HG03039 (cell line): ENCODE results near the gene MLLT1.
"Not testable (repeated sequence)": the region's sequence is repeated elsewhere in the genome, so short reads cannot be mapped to it uniquely, and the experiment has no call there.

Experiments used
- ATAC-seq: cut with Tn5 transposase; IDR thresholded peaks from one replicate; pipeline ENCODE4 v1.9.1; 2021; ENCODE audit warnings: mild to moderate bottlenecking, moderate library complexity; ENCODE audit not compliant: unreplicated experiment

MLLT1 gene, protein sequence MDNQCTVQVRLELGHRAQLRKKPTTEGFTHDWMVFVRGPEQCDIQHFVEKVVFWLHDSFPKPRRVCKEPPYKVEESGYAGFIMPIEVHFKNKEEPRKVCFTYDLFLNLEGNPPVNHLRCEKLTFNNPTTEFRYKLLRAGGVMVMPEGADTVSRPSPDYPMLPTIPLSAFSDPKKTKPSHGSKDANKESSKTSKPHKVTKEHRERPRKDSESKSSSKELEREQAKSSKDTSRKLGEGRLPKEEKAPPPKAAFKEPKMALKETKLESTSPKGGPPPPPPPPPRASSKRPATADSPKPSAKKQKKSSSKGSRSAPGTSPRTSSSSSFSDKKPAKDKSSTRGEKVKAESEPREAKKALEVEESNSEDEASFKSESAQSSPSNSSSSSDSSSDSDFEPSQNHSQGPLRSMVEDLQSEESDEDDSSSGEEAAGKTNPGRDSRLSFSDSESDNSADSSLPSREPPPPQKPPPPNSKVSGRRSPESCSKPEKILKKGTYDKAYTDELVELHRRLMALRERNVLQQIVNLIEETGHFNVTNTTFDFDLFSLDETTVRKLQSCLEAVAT

DNA sequence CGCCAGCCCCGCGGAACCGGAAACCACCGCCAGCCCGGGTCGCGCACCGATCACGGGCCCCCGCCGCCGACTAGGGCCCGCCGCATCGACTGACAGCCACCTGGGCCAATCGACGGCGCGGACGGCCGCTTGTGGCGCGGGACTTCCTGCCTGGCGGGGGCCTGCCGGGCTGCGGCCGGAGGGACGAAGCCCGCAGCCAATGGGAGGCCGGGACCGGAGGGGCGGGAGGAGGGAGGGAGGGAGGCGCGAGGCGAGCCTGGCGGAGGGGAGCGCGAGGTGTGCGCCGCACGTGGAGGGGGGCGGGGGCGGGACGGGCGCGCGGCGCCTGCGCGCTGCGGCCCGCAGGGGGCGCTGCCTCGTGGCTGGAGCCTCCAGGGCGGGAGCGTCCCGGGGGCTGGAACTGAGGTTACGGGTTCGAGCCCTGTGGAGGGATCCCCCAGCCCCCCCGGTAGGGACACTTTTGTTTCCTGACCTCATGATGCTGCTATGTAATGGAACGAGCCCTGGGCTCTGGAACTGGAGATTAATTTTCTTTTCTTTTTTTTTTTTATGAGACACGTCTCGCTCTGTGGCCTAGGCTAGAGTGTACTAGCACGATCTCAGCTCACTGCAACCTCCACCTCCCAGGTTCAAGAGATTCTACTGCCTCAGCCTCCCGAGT is at the start of gene MLLT1:
MLLT1 (minus strand) TSS at position 45 of the 661 bp plus-strand sequence. CDS start 191 bp downstream, outside the sequence.
- peak; percentile 88 for ATAC-seq

DNA sequence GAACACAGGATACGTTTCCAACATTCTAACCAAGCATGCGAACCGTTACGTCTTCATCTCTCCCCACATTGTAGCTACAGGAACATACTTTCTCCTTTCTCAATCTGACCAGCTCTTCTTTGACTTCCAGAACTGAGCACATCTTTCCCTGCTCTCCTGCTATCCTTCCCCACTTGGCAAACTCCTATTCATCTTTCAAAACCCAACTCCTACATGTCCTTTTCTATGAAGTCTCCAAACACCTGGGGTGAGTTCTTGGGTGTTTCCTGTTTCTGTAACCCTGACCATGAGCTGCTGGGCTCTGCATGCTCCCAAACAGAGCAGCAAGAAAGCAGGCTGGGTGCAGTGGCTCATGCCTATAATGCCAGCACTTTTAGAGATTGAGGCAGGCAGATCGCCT is 47.0 kb upstream of the MLLT1 start:
- ATAC-seq: no peak

DNA sequence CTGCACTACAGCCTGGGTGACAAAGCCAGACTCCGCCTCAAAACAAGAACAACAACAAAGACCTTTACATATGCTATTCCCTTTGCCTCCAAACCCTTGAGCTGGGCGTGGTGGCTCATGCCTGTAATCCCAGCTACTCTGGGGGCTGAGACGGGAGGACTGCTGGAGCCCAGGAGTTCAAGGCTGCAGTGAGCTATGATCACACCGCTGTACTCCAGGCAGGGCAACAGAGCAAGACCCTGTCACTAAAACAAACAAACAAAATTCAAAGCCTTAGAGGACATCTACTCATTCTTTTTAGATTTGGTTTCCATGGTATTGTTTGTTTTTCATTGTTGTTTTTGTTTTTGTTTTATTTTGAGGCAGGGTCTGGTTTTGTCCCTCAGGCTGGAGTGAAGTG is 45.8 kb upstream of the MLLT1 start:
- ATAC-seq: no peak

DNA sequence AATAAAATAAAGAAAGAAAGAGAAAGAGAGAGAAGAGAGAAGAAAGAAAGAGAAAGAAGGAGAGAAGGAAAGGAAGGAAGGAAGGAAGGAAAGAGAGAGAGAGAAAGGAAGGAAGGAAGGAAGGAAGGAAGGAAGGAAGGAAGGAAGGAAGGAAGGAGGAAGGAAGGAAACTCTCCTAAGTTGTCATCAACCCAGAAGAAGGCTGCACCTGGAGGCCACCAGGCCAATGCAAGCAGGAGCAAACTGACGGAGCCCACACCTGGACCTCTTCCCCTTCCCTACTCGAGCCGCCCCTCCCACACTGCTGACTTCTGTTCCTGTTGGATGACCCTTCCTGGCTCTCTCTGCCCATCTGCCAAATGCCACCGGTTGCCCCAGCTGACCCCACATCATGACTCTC is 45.0 kb upstream of the MLLT1 start:
- ATAC-seq: no peak

DNA sequence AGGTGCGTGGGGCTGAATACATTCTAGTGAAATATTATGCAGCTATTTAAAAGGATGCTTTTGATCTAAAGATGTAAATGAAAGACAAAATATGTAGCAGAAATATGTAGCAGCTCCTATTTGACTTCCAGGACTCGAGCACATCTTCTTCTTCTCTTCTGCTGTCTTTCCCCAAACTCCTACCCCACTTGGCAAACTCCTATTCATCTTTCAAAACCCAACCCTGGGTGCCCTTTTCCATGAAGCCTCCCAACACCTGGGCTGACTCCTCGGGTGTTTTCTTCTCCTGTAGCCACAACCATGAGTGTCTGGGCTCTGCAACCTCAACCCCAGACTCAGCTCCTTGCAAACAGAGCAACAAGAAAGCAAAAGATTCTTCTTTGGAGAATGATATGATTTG is 42.5 kb upstream of the MLLT1 start:
- ATAC-seq: no peak

DNA sequence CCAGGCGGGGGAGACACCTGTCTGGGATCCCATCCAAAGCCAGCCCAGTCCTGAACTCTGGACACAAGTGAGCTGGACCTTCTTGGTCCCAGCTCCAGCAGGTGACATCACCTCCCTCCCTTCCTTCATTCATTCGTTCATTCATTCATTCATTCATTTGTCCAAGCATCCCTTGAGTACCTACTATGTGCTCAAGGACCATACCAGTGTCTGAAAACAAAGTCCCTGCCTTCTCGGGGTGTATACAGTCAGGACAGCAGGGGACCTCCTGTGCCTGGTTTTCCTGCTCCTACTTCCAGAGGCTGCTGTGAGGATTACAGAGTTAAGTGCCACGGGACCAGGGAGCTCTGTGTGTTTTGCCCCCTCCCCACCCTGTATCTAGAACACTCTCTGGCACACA is 39.6 kb upstream of the MLLT1 start:
- no peak for ATAC-seq

DNA sequence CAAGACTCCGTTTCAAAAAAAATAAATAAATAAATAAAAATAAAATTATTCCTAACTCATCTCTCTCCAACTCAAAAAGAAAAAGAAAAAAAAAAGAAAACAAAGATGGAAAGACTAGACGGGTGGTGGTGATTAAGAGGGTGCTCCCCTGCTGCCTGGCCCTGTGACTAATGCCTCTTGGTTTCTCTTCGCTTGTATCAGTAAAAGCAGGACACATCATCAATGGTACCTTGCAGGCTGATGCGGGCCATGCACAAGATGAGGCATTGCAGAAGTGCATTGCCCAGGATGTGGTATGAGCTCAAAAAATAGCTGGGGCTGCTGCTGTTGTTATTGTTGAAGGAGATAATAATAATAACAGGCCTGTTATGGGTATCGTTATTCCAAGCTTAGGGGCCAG is 39.0 kb upstream of the MLLT1 start:
- ATAC-seq: no peak

DNA sequence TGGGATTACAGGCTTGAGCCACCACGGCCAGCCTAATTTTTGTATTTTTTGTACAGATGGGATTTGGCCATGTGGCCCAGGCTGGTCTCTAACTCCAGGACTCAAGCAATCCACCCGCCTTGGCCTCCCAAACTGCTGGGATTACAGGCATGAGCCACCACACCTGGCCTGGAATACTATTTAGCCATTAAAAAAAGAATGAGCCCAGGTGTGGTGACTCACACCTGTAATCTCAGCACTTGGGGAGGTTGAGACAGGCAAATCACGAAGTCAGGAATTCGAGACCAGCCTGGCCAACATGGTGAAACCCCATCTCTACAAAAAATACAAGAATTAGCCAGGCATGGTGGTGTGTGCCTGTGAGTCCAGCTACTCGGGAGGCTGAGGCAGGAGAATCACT is 35.9 kb upstream of the MLLT1 start:
- not testable (repeated sequence) for ATAC-seq

DNA sequence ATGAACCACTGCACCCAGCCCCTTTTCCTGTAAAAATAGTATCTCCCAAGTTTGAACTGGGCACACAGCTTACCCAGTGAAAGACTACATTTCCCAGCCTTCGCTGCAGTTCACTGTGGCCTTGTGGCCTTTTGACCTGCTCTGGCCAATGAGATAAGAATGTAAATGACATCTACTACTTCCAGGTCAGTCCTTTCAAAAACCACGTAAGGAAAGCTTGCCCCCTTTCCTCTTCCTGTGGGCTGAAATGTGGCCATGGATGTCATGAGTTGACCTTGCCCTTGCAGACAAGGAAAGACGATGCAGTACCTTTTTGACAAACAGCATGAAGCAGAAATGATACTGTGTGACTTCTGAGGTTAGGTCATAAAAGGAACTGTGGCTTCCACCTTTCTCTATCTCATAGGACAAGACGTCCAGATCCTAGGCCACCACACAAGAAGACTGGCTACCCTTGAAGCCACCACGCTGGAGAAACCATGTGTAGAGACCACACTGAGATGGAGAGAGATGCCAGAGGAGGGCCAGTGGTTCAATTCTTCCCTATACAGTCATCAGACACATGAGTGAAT is 33.7 kb upstream of the MLLT1 start:
- no peak for ATAC-seq

DNA sequence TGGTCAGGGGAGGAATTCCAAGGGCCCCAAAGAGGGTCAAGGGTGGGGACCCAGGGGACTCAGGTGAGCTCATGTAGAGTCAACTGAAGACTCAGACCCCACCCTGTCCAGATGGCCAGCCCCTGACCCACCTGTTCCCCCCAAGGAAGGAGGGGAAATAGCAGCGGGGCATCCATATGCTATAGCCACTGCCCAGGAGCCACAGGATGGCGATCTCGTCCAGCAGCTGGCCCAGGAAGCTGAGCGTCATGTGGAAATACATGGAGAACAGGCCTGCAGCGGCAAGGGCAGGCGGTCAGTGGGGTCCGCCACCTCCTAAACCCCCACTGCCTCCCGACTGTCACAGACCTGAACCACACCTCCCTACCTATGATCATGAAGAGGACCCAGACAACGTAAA is 32.2 kb upstream of the MLLT1 start:
- no peak for ATAC-seq

DNA sequence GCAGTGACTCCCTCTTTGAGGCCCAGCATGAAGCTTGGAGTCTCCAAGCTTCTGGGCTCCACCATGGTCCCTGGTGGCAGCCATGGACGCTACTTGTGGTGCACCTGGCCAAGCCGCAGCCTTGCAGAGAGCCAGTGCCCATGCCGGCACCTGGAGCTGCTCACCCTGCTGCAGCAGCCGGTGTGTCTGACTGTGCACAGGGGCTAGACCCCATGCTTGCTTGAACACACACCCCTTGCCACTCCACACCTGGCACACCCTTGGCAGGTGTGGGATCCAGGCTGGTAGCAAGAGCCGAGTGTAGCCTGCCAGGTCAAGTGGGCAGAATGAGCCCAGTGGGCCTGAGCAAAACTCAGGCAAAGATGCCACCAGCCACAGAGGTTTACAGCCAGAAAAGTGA is 18.6 kb upstream of the MLLT1 start:
- ATAC-seq: no peak

DNA sequence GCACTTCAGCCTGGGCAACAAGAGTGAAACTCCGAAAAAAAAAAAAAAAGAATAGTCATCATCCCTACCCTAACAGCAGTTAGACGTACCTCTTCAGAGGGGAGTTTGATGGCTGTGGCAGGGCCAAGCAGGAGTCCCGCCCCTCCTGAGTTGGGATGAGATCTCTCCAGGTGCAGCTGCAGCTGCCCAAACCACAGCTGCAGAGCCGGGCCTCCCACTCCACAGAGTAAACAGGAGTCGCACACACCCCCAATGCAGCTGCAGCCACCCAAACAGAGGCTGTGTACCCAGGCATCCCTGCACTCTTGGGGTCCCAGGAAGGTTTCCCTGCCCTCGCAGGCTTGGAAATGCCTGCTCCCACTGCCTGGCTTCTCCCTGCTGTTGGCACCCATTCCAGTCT is 17.4 kb upstream of the MLLT1 start:
- no peak for ATAC-seq

DNA sequence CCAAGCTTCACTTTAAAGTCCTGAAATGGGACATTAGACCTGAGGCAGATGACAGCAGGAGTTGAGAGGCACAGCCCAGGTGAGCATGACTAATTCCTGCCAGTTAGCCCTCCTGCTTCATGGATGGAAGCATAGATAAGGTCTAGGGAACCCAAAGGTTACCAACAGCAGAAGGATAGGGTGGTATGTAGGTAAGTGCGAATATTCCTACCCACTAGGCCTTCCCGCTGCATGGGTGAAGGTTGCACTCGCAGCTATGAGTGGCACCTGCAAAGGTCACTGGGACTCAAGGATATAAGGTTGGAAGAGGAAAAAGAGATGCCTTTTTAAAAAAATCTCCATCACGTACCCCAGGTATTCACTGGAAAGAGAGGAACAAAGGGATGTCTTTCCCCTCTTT is 12.2 kb upstream of the MLLT1 start:
- no peak for ATAC-seq

DNA sequence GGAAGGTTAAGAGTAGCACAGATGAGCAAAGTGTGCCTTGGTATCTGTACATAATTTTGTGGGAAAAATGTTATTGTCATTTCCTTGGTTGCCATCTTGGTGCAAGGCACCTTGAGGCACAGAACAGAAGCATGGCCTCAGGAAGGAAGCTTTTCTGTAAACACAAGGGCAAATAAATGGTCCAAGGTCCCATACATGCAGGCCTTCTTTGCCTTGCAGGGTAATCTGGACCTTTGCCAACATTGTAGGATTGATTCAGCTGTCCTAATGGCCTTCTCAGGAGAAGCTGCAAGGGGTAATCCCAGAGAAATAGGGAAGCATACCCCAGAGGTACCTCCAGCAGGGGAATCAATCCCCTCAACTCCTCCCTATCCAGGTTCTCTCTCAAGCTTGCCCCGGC is 9.0 kb upstream of the MLLT1 start:
- ATAC-seq: no peak

DNA sequence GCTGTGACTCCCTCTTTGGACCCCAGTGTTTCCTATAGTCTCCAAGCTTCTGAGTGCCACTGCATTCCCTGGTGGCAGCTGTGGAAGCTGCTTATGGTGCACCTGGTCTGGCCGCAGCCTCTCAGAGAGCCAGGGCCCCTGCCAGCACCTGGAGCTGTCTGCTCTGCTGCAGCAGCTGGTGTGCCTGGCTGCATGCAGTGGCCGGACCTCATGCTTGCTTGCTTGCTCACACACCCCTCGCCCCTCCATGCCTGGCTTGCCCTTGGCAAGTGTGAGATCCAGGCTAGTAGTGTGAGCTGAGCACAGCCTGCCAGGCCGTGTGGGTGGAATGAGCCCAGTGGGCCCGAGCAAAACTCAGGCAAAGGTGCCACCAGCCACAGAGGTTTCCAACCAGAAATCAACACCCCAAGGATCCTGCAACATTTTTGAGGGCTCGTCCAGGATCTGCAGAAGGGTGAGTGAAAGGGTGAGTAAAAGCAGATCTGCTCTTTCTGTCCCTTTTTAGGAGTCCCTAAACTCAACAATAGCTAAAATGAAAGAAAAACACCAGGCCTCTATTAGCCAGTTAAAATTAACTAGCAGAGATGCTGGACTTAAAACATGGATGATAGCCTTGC is 7.6 kb upstream of the MLLT1 start:
- ATAC-seq: no peak

DNA sequence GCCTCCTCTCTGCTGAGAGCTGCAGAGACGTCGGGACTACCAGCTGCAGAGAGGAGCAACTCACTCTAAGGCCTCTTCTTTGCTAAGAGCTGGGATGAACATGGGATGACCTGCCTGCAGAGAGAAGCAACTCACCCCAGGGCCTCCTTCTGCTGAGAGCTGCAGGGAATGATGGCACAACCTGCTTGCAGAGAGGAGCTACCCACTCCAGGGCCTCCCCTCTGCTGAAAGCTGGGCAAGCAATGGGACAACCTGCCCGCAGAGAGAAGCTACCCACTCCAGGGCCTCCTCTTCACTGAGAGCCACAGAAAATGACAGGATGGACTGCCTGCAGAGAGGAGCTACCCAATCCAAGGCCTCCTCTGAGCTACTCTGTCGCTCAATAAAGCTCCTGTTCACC is 6.9 kb upstream of the MLLT1 start:
- ATAC-seq: no peak

DNA sequence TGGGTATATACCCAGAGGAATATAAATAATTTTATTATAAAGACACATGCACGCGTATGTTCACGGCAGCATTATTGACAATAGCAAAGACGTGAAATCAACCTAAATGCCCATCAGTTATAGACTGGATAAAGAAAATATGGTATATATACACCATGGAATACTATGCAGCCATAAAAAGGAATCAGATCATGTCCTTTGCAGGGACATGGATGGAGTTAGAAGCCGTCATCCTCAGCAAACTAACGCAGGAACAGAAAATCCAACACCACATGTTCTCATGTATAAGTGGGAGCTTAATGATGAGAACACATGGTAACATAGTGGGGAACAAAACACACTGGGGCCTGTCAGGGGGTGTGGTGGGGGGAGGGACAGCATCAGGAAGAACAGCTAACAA is 2.6 kb upstream of the MLLT1 start:
- not testable (repeated sequence) for ATAC-seq

DNA sequence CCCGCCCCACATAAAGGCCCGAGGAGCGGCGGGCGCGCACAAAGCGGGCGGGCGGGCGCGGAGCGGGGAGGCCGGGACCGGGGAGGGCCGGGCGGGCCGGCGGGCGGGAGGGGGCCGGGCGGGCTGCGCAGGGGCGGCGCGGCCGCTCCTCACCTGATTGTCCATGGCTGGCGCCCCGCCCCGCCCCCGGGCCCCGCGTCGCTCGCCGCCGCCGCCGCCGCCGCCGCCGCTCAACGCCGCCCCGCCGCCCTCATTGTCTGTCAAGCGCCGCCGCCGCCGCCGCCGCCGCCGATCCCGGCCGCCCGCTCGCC is 200 bp downstream of the MLLT1 start:
- ATAC-seq: peak; percentile 31

DNA sequence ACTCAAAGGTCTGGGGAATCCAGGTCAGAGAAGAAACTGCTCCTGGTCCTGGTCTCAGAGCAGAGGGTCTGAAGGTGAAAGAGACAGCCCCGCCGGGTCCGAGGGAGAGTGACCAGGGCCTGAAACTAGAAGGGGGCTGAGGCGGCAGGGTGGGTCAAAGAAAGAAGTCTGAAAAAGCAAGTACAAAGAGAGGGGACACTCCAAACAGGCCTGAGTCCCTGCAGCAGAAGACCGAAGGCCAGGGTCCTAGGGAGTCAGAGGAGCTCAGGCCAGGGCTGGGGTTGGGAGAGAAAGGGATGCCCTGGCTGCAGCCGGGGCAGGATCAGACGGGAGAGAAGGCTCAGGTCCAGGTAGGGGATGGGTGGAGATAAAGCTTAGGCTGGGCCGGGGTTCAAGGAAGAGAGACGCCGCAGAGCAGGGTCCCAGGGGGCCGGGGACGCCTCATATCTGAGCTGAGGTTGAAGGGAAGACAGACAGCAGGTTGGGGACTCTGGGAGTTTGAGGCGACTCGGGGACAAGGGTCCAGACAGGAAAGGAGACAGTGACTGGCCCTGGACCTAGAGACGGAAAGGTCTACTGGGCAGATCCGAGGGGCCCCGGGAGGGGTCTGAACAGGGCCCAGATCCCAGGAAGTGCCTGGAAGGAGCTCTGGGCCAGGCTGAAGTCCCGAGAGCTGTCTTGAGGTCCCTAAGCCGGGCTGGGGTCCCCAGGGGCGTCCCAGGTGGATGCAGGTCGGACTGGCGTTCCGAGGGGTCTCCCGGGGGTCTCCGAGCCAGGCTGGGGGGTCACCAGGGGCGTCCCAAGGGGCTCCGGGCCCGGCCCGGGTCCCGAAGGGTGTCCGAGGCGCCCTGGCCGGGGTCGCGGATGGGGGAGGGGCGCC is 795 bp downstream of the MLLT1 start:
- ATAC-seq: no peak

DNA sequence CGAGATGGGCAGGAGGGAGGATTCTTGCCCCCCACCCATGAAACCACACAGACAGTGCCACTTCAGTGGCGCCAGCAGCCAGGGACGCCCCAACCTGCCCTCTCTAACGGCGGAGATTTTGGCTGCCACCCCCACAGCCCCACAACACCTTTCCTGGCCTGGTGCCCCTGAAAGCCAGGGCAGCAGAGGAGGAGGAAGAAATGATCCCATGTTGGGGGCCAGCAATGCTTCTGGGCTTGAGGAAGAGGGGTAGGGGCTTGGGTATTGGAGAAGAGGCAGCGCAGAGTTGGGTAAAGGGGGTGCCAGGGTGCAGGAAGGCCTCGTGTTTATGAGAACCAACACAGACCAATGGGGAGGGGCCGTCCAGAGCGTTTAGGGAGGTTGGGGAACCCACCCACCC is 1.7 kb downstream of the MLLT1 start:
- no peak for ATAC-seq

DNA sequence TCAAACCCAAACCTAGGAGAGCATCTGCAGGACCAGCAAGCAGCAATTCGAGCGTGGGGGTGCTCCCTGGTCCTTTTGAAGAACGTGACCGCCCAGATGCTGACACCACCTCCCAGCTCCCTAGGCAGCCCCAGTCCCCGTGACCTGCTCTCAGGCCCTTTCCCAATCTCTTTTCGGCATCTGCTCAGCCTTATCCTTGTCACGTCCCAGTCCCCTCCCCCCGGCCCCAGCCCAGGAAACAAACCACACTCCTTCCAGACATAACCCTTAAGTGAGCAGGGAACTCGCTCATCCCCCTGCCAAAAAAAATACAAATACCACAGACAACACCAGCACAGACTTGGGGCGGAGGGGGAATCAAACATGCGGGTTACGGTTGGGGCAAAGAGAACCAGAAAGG is 3.3 kb downstream of the MLLT1 start:
- ATAC-seq: no peak
